ENCODE data around the gene ARHGAP44.

DNA sequence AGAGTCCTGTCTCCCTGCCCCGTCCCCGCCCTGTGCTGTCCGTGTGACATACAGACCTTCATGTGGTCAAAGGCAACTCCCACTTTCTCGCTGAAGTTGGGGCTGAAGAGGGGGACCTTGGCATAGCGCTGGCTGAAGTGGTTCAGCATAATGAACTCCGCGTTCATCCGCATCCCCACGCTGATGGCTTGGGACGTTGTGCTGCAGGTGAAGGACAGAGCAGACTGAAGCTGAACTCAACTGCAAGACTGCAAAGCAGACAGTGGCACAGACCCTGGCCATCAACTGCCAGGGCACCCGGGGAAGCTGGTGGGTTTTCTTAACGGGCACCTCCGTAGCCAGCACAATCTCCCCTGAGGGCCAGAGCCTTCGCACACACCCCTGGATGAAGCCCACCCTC is 204.3 kb downstream of the ARHGAP44 start:
- TF ChIP-seq HDAC2 (IDR thresholded peaks at IDR 0.05) = no peak
- TF ChIP-seq PHF20 (IDR thresholded peaks at IDR 0.05; ENCODE audit: partially characterized antibody) = no peak
- TF ChIP-seq, protein P1, sequence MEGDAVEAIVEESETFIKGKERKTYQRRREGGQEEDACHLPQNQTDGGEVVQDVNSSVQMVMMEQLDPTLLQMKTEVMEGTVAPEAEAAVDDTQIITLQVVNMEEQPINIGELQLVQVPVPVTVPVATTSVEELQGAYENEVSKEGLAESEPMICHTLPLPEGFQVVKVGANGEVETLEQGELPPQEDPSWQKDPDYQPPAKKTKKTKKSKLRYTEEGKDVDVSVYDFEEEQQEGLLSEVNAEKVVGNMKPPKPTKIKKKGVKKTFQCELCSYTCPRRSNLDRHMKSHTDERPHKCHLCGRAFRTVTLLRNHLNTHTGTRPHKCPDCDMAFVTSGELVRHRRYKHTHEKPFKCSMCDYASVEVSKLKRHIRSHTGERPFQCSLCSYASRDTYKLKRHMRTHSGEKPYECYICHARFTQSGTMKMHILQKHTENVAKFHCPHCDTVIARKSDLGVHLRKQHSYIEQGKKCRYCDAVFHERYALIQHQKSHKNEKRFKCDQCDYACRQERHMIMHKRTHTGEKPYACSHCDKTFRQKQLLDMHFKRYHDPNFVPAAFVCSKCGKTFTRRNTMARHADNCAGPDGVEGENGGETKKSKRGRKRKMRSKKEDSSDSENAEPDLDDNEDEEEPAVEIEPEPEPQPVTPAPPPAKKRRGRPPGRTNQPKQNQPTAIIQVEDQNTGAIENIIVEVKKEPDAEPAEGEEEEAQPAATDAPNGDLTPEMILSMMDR (IDR thresholded peaks at IDR 0.05 in 2 of 3, conservative IDR thresholded peaks at IDR 0.05 in 1 of 3; ENCODE audit: insufficient read depth in 2 of 3, low read depth in 1 of 3, low read length in 3 of 3) = no peak
- TF ChIP-seq KDM4B (IDR thresholded peaks at IDR 0.05; ENCODE audit: borderline replicate concordance in 2 of 2, low read depth in 1 of 2) = no peak
- no peak for TF ChIP-seq TAF7 (tag; IDR thresholded peaks at IDR 0.05)
- no peak for TF ChIP-seq RBBP5 (IDR thresholded peaks at IDR 0.05; ENCODE audit: borderline replicate concordance, insufficient read depth, low read length, poor library complexity, severe bottlenecking)
- TF ChIP-seq RBM22 (IDR thresholded peaks at IDR 0.05; ENCODE audit: low read depth, low read length, poor library complexity, severe bottlenecking) = no peak
- TF ChIP-seq EP300 (IDR thresholded peaks at IDR 0.05; ENCODE audit: low read length) = no peak
- no peak for TF ChIP-seq ZZZ3 (IDR thresholded peaks at IDR 0.05)

All from K562 (cell line).